Activated CD4-positive, alpha-beta T cell treated with anti-CD3 and anti-CD28 coated beads for 4 hours (primary cell): ENCODE measurements around the gene SSB.
"Not testable (repeated sequence)": the region's sequence is repeated elsewhere in the genome, so short reads cannot be mapped to it uniquely, and the experiment has no call there.

Experiments used
- DNase-seq, 2 donors: peaks; one replicate each; pipeline ENCODE4 v3.0.0-alpha.2; 2020

SSB gene

DNA sequence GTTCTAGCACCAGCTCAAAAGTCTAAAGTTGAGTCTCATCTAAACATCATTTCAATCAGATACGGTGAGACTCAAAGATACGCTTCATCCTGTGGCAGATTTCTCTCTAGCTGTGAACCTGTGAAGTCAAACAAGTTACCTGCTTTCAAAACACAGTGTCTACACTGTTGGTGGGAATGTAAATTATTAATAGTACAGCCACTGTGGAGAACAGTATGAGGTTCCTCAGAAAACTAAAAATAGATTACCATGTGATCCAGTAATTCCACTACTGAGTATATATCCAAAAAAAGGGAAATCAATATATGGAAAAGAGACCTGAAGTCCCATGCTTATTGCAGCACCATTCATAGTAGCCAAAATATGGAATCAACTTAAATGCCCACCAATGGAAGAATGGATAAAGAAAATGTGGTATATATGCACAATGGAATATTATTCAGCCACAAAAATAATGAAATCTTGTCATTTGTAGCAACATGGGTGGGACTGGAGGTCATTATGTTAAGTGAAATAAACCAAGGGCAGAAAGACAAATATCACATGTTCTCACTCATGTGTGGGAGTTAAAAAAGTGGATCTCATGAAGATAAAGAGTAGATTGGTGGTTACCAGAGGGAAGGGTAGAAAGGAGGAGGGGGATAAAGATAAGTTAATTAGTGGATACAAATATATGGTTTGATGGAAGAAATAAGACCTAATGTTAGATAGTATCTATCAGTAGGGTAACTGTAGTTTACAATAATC, 40.2 kb downstream of the SSB start:
- no peak for DNase-seq

- DNase-seq: no peak
Measured at GRCh38 chr2:169839954-169840746, 41.5 kb downstream of the SSB start.

- no peak for DNase-seq
Measured at GRCh38 chr2:169840747-169841142, 42.1 kb downstream of the SSB start.

- not testable (repeated sequence) for DNase-seq
Measured at GRCh38 chr2:169841625-169842024, 43.0 kb downstream of the SSB start.

DNA sequence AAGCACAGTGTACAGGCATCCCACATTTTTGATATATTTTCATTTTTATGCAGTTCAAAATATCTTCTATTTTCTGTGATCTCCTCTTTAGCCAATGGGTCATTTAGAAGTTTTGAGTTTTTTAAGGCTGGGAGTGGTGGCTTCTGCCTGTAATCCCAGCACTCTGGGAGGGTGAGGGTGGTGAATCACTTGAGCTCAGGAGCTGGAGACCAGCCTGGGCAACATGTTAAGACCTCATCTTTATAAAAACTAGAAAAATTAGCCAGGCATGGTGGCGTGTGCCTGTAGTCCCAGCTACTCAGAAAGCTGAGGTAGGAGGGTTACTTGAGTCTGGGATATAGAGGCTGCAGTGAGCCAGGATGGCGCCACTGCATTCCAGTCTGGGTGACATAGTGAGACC, 46.3 kb downstream of the SSB start:
- no peak for DNase-seq

GRCh38 chr2:169848959-169849693, 50.5 kb downstream of the SSB start:
- DNase-seq: not testable (repeated sequence)

GRCh38 chr2:169849710-169850109, 51.0 kb downstream of the SSB start:
- no peak for DNase-seq

GRCh38 chr2:169853041-169853668, 54.5 kb downstream of the SSB start:
- no peak for DNase-seq

DNA sequence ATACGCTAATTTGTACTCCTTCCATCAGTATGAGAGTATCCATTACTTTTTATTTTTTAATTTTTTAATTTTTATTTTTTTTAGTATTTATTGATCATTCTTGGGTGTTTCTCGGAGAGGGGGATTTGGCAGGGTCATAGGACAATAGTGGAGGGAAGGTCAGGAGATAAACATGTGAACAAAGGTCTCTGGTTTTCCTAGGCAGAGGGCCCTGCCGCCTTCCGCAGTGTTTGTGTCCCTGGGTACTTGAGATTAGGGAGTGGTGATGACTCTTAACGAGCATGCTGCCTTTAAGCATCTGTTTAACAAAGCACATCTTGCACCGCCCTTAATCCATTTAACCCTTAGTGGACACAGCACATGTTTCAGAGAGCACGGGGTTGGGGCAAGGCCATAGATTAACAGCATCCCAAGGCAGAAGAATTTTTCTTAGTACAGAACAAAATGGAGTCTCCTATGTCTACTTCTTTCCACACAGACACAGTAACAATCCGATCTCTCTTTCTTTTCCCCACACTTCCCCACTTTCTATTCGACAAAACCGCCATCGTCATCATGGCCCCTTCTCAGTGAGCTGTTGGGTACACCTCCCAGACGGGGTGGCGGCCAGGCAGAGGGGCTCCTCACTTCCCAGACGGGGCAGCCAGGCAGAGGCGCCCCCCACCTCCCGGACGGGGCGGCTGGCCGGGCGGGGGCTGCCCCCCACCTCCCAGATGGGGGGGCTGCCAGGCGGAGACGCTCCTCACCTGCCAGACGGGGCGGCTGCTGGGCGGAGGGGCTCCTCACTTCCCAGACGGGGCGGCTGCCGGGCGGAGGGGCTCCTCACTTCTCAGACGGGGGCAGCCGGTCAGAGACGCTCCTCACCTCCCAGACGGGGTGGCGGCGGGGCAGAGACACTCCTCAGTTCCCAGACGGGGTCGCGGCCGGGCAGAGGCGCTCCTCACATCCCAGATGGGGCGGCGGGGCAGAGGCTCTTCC, 56.9 kb downstream of the SSB start:
- DNase-seq: not testable (repeated sequence)

DNA sequence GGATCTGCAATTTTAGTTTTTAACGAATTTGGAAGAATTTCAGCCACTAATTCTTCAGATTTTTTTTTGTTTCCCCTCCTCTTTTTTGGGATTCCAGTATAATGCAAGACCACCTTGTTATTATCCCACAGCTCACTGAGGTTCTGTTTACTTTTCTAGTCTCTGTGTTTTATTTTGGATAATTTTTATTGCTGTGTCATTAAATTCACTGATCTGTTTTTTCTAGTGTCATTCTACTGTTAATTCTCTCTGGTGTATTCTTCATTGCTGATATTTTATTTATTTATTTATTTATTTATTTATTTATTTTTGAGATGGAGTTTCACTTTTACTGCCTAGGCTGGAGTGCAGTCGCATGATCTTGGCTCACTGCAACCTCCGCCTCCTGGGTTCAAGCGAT, 60.8 kb downstream of the SSB start:
- DNase-seq: no peak

GRCh38 chr2:169860149-169860548, 61.5 kb downstream of the SSB start:
- no peak for DNase-seq
